H7 (cell line): ENCODE measurements around the gene FBP1. TPM values are rescaled to one million over a fixed set of nuclear protein-coding genes. Genes with fewer than 3 reads are reported as not detected.

Experiments used
- DNase-seq: peaks from one replicate; pipeline ENCODE4 v3.0.0; 2012
- H3K27me3 ChIP-seq: 2 replicates; pipeline ENCODE4 v1.6.0; 2011; ENCODE audit warnings: mild to moderate bottlenecking, low read length; ENCODE audit not compliant: control insufficient read depth, insufficient read depth
- H3K36me3 ChIP-seq: replicated peaks from 2 replicates; pipeline ENCODE4 v1.5.1; 2011; ENCODE audit warnings: low read length; ENCODE audit not compliant: control insufficient read depth, insufficient read depth
- H3K4me3 ChIP-seq: 2 replicates; pipeline ENCODE4 v1.5.1; 2011; ENCODE audit warnings: low read depth, mild to moderate bottlenecking, control low read depth, low read length, moderate library complexity; ENCODE audit not compliant: insufficient read depth
- total RNA-seq: library from RNA; depleted of rRNA; stranded (reverse); fragments of >200 nt; shearing (Covaris generic); gene quantifications from 2 replicates; pipeline ENCODE4 v1.2.3, GENCODE V29; 2014; rRNA removed

The FBP1 gene
- total RNA-seq: 5.4 and 7.5 TPM in 2 replicates

- Histone ChIP-seq H3K4me3 (peak within 1 kb of the TSS; percentile 48), H3K27me3 (peaks cover 38% of the 10 kb centered on the region)
- peak; percentile 90 for DNase-seq
Measured at GRCh38 chr9:94639061-94639998, at the start of gene FBP1. Gene FBP1 (minus strand): TSS chr9:94639518. CDS start chr9:94639310, 208 bp downstream.

GRCh38 chr9:94687451-94687850, 48.1 kb upstream of the FBP1 start:
- H3K4me3 ChIP-seq: no peak overlapping the region
- no peaks in the 10 kb centered on the region for H3K27me3 ChIP-seq
- H3K36me3 ChIP-seq: no peaks in the 10 kb centered on the region
- no peak for DNase-seq

More at GRCh38 chr9:94639061-94639998, at the start of gene FBP1:
- H3K36me3 ChIP-seq: no peaks in the 10 kb centered on the region

DNA sequence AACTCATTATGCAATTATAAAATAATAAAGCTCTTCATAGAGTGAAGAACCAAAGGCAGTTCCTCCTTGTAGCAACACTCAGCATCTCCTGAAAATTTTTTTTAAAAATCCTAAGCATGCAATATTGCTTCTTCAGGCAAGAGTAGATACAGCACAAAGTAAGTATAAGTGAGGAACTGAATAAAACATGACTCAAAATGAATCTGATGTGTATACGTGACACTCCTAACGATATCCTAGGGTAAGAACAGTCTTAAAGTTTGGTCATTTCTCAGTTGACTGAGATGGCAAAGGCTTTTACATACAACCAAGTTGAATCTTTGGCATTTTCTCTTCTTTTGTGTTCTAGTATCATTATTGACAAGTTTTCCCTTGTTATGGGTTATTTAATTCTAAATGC, 46.0 kb upstream of the FBP1 start:
- Histone ChIP-seq H3K36me3 (no peaks in the 10 kb centered on the region), H3K4me3 (no peak overlapping the region), H3K27me3 (no peaks in the 10 kb centered on the region)
- DNase-seq: no peak

- H3K27me3 ChIP-seq: no peaks in the 10 kb centered on the region
- no peak overlapping the region for H3K4me3 ChIP-seq
- DNase-seq: peak; percentile 78
- H3K36me3 ChIP-seq: no peaks in the 10 kb centered on the region
Measured at GRCh38 chr9:94681508-94681907, 42.2 kb upstream of the FBP1 start.

DNA sequence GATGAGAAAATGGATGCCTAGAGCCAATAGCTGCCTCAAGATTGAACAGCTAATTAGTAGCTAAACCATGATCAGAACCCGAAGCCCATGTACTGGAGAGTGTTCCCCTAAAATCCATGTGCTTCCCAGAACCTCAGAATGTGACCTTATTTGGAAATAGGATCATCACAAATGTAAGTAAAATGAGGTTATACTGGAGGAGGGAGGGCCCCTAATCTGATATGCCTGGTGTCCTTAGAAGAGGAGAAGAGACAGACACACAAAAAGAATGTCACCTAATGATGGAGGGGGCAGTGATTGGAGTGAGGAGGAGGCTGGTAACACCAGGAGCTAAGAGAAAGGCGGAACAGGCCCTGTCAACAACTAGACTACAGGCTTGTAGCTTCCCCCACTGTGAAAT, 41.3 kb upstream of the FBP1 start:
- no peaks in the 10 kb centered on the region for H3K27me3 ChIP-seq
- H3K36me3 ChIP-seq: no peaks in the 10 kb centered on the region
- no peak overlapping the region for H3K4me3 ChIP-seq
- DNase-seq: no peak

DNA sequence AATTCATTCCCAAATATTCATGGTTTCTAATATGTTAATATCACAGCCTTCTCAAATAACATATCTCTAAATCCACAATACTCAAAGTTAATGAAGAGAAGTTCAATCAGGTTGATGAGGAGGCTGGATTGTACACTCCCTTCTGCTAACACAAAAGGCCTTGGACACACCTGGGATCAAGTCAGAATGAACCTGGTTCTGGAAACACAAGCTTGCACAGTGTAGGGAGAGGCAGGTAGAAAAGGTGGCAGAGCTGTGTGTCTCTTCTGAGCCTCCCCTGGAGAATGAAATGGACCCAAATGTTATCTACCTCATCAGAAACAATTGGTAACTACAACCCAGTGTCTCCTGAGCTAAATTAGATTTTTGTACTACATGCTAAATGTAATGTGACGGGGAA, 40.7 kb upstream of the FBP1 start:
- Histone ChIP-seq H3K4me3 (no peak overlapping the region), H3K36me3 (no peaks in the 10 kb centered on the region), H3K27me3 (no peaks in the 10 kb centered on the region)
- no peak for DNase-seq

DNA sequence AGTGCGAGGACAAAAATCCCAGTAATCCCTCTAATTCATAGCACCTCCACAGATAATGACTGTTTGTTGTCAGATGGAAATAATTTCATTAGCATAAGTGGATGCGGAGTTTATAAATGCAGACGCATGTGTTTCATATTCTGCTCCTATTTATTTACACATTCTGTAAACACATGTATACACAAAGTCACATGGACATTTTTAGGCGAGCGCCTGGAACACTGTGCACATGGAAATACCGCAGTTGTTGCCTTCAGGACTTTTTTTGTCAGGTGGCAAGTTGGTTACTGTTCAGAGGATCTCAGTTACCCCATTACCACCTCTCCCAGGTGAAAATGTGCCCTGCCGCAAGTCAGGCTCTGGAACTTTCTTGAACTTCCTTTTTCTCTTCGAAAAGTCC, 40.3 kb upstream of the FBP1 start:
- H3K4me3 ChIP-seq: no peak overlapping the region
- H3K36me3 ChIP-seq: no peaks in the 10 kb centered on the region
- H3K27me3 ChIP-seq: no peaks in the 10 kb centered on the region
- no peak for DNase-seq

DNA sequence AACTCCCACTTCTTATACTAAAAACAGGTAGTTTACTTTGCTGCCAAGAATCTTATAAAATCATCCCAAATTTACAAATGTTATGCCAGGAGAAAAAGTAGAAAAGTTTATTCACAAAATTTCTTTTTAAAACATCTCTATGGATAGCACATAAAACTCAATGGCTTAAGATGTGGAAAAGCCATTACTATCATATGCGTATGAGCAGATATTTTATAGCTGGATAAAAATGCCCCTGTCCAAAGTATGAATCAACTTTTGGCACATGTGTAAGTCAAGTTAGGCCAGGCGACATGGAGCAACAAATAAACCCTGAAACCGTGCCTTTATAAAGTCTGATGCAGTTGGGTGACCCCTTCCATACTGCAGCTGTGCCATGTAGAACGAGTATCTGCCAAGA, 38.6 kb upstream of the FBP1 start:
- no peaks in the 10 kb centered on the region for H3K36me3 ChIP-seq
- DNase-seq: no peak
- H3K4me3 ChIP-seq: no peak overlapping the region
- no peaks in the 10 kb centered on the region for H3K27me3 ChIP-seq

GRCh38 chr9:94676446-94677131, 37.3 kb upstream of the FBP1 start:
- no peaks in the 10 kb centered on the region for H3K27me3 ChIP-seq
- H3K4me3 ChIP-seq: no peak overlapping the region
- H3K36me3 ChIP-seq: no peaks in the 10 kb centered on the region
- DNase-seq: no peak

GRCh38 chr9:94675008-94675881, 35.9 kb upstream of the FBP1 start:
- H3K27me3 ChIP-seq: no peaks in the 10 kb centered on the region
- no peak for DNase-seq

DNA sequence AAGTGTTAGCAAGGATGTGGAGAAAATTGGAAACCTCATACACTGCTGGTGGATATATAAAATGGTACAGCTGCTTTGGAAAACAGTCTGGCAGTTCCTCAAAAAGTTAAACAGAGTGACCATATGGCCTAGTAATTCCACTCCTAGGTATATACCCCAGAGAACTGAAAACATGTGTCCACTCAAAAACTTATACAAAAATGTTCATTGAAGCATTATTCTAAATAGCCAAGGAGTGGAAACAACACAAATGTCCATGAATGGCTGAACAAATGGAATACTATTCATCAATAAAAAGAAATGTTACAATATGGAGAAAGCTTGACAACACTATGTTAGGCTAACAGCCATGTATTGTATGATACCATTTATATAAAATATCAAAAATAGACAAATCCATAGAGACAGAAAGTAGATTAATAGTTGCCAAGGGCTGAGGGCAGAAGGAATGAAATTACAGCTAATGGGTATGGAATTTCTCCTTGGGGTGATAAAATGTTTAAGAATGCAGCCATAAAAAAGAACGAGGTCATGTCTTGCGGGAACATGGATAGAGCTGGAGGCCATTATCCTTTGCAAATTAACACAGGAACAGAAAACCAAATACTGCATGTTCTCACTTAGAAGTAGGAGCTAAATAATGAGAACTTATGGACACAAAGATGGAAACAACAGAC, 33.6 kb upstream of the FBP1 start:
- DNase-seq: no peak

More at GRCh38 chr9:94675008-94675881, 35.9 kb upstream of the FBP1 start:
- Histone ChIP-seq H3K4me3 (no peak overlapping the region), H3K36me3 (no peaks in the 10 kb centered on the region)

DNA sequence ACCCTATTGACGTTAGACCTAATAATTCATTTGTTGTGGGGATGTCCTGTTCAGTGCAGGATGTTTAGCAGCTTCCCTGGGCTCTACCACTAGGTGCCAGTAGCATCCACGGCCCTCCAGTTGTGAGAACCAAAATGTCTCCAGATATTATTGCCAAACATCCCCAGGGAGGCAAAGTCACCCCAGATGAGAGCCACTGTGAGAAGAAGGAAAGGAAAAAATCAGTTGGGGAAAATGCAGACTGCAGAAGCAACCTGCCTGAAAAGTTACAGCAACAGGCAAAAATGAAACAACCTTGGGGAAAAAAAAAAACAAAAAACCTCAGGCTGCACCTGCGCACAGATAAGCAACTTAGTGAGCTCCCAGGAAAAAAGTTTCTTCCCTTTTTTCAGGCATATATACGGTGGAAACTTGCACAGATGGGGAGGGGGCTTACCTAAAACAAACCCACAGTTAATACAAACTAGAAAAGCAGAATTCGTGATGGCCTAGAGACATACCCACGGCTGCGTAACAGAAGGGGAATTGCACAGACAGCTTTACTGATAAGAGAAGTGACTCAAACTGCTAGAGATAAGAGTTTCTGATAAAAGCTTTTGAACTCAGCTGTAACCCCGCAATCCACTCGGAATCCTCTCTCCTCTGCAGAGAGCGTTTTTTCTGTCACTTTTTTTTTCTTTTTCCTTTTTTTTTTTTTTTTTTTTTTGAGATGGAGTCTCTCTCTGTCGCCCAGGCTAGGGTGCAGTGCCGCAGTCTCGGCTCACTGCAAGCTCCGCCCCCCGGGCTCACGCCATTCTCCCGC, 29.8 kb upstream of the FBP1 start:
- H3K36me3 ChIP-seq: no peaks in the 10 kb centered on the region
- no peaks in the 10 kb centered on the region for H3K27me3 ChIP-seq
- peak; percentile 74 for DNase-seq
- no peak overlapping the region for H3K4me3 ChIP-seq

More for the DNA sequence above, 33.6 kb upstream of the FBP1 start:
- no peak overlapping the region for H3K4me3 ChIP-seq
- no peaks in the 10 kb centered on the region for H3K36me3 ChIP-seq
- no peaks in the 10 kb centered on the region for H3K27me3 ChIP-seq

DNA sequence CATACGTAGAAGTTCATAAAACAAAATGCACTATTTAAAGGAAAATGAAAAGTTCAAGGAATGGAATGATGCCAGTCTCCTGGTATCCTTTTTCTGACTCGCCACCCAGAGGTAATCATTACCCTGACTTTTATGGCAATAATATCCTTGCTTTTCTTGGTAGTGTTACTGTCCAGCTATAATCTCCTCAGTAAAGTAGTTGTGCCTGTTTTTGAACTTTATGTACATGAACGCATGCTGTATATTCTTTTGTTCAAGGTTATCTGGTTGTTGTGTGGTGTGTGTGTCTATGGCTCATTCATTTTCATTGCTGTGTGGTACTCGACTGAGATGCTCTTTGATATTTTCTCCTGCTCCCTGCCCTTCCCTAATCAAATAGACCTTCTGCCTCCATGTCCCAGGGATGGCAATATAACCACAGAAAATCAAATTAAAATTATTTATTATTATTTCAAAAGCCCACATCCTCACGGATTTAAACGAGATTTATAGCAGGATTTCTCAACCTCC, 29.2 kb upstream of the FBP1 start:
- no peaks in the 10 kb centered on the region for H3K27me3 ChIP-seq
- DNase-seq: no peak
- H3K4me3 ChIP-seq: no peak overlapping the region
- no peaks in the 10 kb centered on the region for H3K36me3 ChIP-seq
